SK-N-SH (cell line): ENCODE results near the gene DYNLL1. TPM values are rescaled to one million over a fixed set of nuclear protein-coding genes. Genes with fewer than 3 reads are reported as not detected.

ENCODE experiments used
- CTCF ChIA-PET: fragments of 300-600, 350-600 bp; formaldehyde crosslinking; extraction: SDS; loops from one replicate; lab custom pipeline; 2021; lab: Yijun Ruan, JAX
- POLR2A ChIA-PET: fragments of 350-600 bp; sonication (Branson Sonifier 250); formaldehyde crosslinking; extraction: SDS; loops from one replicate; lab custom pipeline; 2020; ENCODE audit warnings: antibody characterized with exemption, inconsistent platforms; lab: Yijun Ruan, JAX
- DNase-seq: peaks from one replicate; pipeline ENCODE4 v3.0.0; 2012
- H2AFZ ChIP-seq: fragments of 200-600 bp; sonication (generic); 2 replicates; pipeline ENCODE4 v1.8.1; 2016; ENCODE audit warnings: antibody characterized with exemption, mild to moderate bottlenecking, low read depth
- H3F3A ChIP-seq: fragments of 200-600 bp; sonication (generic); replicated peaks from 2 replicates; pipeline ENCODE3; 2016; ENCODE audit warnings: antibody characterized with exemption, mild to moderate bottlenecking; ENCODE audit not compliant: insufficient read depth
- H3K27ac ChIP-seq, 2 experiments: fragments of 200-500 bp in 1 of 2; fragments of 200-600 bp in 1 of 2; sonication (Bioruptor generic) in 1 of 2; sonication (generic), shearing (Covaris generic) in 1 of 2; 2 replicates each; pipeline versions ENCODE4 v1.5.1 to v1.6.1; 2014 to 2016; ENCODE audit warnings: low read depth in 2 of 2, inconsistent platforms in 1 of 2, low read length in 1 of 2, mild to moderate bottlenecking in 1 of 2, mixed read lengths in 1 of 2
- H3K27me3 ChIP-seq: fragments of 200-600 bp; sonication (generic), shearing (Covaris generic); 2 replicates; pipeline ENCODE4 v1.6.1; 2016; ENCODE audit warnings: mixed run types; ENCODE audit not compliant: insufficient read depth
- H3K36me3 ChIP-seq, 2 experiments: fragments of 200-500 bp in 1 of 2; fragments of 200-600 bp in 1 of 2; sonication (Bioruptor generic) in 1 of 2; sonication (generic) in 1 of 2; replicated peaks in 1 of 2; 2 replicates each; pipeline versions ENCODE3 to v1.5.1; 2014 to 2016; ENCODE audit warnings: low read length in 1 of 2, mild to moderate bottlenecking in 1 of 2; ENCODE audit not compliant: insufficient read depth in 2 of 2, control insufficient read depth in 1 of 2
- H3K4me1 ChIP-seq, 2 experiments: fragments of 200-500 bp in 1 of 2; fragments of 200-600 bp in 1 of 2; sonication (Bioruptor generic) in 1 of 2; sonication (generic), shearing (Covaris generic) in 1 of 2; 2 replicates each; pipeline versions ENCODE4 v1.5.1 to v1.6.1; 2014 to 2016; ENCODE audit warnings: low read depth in 1 of 2, low read length in 1 of 2, mixed run types in 1 of 2; ENCODE audit not compliant: insufficient read depth in 2 of 2, control insufficient read depth in 1 of 2
- H3K4me2 ChIP-seq: fragments of 200-600 bp; sonication (generic), shearing (Covaris generic); 2 replicates; pipeline ENCODE4 v1.6.1; 2017; ENCODE audit warnings: mixed run types
- H3K4me3 ChIP-seq, 2 experiments: fragments of 200-500 bp in 1 of 2; fragments of 200-600 bp in 1 of 2; sonication (Bioruptor generic) in 1 of 2; sonication (generic), shearing (Covaris generic) in 1 of 2; 2 replicates each; pipeline versions ENCODE4 v1.5.1 to v1.8.1; 2014 to 2016; ENCODE audit warnings: low read depth in 2 of 2, inconsistent platforms in 1 of 2, low read length in 1 of 2, mild to moderate bottlenecking in 1 of 2, mixed read lengths in 1 of 2, moderate library complexity in 1 of 2
- H3K79me2 ChIP-seq: fragments of 200-600 bp; sonication (generic); 2 replicates; pipeline ENCODE4 v1.8.1; 2017; ENCODE audit warnings: mild to moderate bottlenecking; ENCODE audit not compliant: insufficient read depth
- H3K9ac ChIP-seq: fragments of 200-600 bp; sonication (generic); 2 replicates; pipeline ENCODE4 v1.6.1; 2017; ENCODE audit warnings: mixed run types
- H3K9me2 ChIP-seq: fragments of 200-600 bp; sonication (generic); 2 replicates; pipeline ENCODE4 v1.6.1; 2017; ENCODE audit warnings: mixed run types
- H3K9me3 ChIP-seq: fragments of 200-600 bp; sonication (generic); 2 replicates; pipeline ENCODE4 v1.6.1; 2017; ENCODE audit warnings: mixed run types, mild to moderate bottlenecking, moderate library complexity
- H4K20me1 ChIP-seq: fragments of 200-600 bp; sonication (generic); 2 replicates; pipeline ENCODE4 v1.6.1; 2017; ENCODE audit warnings: mild to moderate bottlenecking, mixed run types; ENCODE audit not compliant: insufficient read depth
- CHD2 ChIP-seq: fragments of 150-350 bp; IDR thresholded peaks from 2 replicates; pipeline ENCODE4 v1.6.1; 2018; ENCODE audit warnings: low read length; ENCODE audit not compliant: partially characterized antibody
- EP300 ChIP-seq, 2 experiments: IDR thresholded peaks; 2 replicates each; pipeline versions ENCODE4 v1.4.0 to v1.6.1; 2012; ENCODE audit warnings: borderline replicate concordance in 1 of 2, low read depth in 1 of 2, low read length in 1 of 2
- FOXJ3 ChIP-seq: sonication (generic); formaldehyde crosslinking; IDR thresholded peaks from 2 replicates; pipeline ENCODE4 v1.5.1; 2020; ENCODE audit warnings: mild to moderate bottlenecking, missing genetic modification reagents
- GATA2 ChIP-seq: sonication (generic); formaldehyde crosslinking; IDR thresholded peaks from 2 replicates; pipeline ENCODE4 v1.5.0; 2020; ENCODE audit warnings: mild to moderate bottlenecking, missing genetic modification reagents
- JUND ChIP-seq: IDR thresholded peaks from 2 replicates; pipeline ENCODE4 v1.4.0; 2012
- MEF2A ChIP-seq: IDR thresholded peaks from 2 replicates; pipeline ENCODE4 v1.4.0; 2012; ENCODE audit warnings: low read depth, borderline replicate concordance
- MXI1 ChIP-seq: IDR thresholded peaks from 2 replicates; pipeline ENCODE4 v1.6.1; 2012; ENCODE audit warnings: mild to moderate bottlenecking, low read depth, low read length, improper control_type of control experiment
- NRF1 ChIP-seq: IDR thresholded peaks from 2 replicates; pipeline ENCODE4 v1.6.1; 2012; ENCODE audit warnings: low read depth, mild to moderate bottlenecking, low read length
- RCOR1 ChIP-seq: fragments of 150-350 bp; IDR thresholded peaks from 2 replicates; pipeline ENCODE4 v1.6.1; 2017; ENCODE audit warnings: antibody characterized with exemption, low read length
- SMC3 ChIP-seq: IDR thresholded peaks from 2 replicates; pipeline ENCODE4 v1.6.1; 2012; ENCODE audit warnings: low read depth, low read length, improper control_type of control experiment
- TCF12 ChIP-seq: IDR thresholded peaks from 2 replicates; pipeline ENCODE4 v1.4.0; 2012
- TEAD4 ChIP-seq: IDR thresholded peaks from 2 replicates; pipeline ENCODE4 v1.4.0; 2012; ENCODE audit warnings: mild to moderate bottlenecking, borderline replicate concordance; ENCODE audit not compliant: insufficient read depth
- YY1 ChIP-seq: IDR thresholded peaks from 2 replicates; pipeline ENCODE4 v1.4.0; 2012; ENCODE audit warnings: low read depth, mild to moderate bottlenecking
- WGBS: methylation state at CpG from one replicate; pipeline ENCODE4 v1.1.6; 2017; ENCODE audit warnings: low lambda C conversion rate; 5-methylcytosine and 5-hydroxymethylcytosine counted together
- polyA plus RNA-seq, 3 experiments: library from polyadenylated mRNA; depleted of rRNA; stranded (reverse); fragments of >200 nt; gene quantifications; 2 replicates each; pipeline ENCODE4 v1.2.3, GENCODE V29; 2012
- TF ChIP-seq, protein P1 (sequence below): IDR thresholded peaks from 2 replicates; pipeline ENCODE4 v1.4.0; 2012; ENCODE audit warnings: low read depth
- TF ChIP-seq, protein P2 (sequence below): IDR thresholded peaks from 2 replicates; pipeline ENCODE4; 2012
- TF ChIP-seq, protein P3 (sequence below): IDR thresholded peaks from 2 replicates; pipeline ENCODE4 v1.6.1; 2012; ENCODE audit warnings: mild to moderate bottlenecking, low read depth, low read length, moderate library complexity
- TF ChIP-seq, protein P4 (sequence below): fragments of 200-600 bp; sonication (generic); IDR thresholded peaks from 2 replicates; pipeline ENCODE4 v1.6.1; 2017; ENCODE audit warnings: antibody characterized with exemption, mild to moderate bottlenecking, moderate library complexity
- TF ChIP-seq, protein P5 (sequence below): IDR thresholded peaks from 2 replicates; pipeline ENCODE4 v1.4.0; 2012; ENCODE audit warnings: low read depth, borderline replicate concordance
- TF ChIP-seq, protein P6 (sequence below): fragments of 150-350 bp; IDR thresholded peaks from 2 replicates; pipeline ENCODE4 v1.6.1; 2017; ENCODE audit warnings: antibody characterized with exemption, low read length, low read depth, borderline replicate concordance

The DYNLL1 gene
- polyA plus RNA-seq, 1 of the 3 experiments (the other 2 are of a cell fraction) = 607 TPM

DNA sequence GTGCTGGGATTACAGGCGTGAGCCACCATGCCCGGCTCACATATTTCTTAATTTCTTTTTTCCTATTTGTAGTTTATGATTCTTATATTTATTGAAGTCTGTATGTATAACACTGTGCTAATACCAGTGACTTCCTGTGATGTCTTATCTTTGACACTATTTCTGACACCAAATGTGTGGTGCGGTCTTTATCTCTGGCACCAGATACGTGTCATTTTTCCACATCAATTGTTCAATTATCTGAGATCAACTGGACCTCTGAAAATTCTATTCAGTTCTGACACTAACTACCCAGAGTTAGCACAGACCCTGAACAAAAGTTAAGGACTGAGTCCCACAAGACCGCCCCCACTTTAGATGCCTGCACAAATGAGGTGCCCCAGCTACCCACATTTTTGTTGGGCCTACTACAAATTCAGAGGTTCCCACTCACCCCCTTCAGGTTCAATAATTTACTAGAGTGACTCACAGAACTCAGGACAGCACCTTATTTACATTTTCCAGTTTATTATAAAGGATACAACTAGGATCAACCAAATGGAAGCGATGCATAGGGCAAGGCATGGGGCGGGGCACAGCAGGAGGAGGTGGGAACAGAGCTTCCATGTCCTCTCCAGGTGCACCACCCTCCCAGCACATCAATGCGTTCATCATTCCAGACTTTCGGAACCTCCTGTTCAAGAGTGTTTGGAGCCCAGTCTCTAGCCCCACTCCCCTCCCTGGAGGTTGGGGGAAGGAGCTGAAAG lies 14.7 kb upstream of the DYNLL1 start:
- Histone ChIP-seq H3K79me2 (no peaks in the 10 kb centered on the region; the same call in 1 of the 2 replicates), H3K9me3 (no peaks in the 10 kb centered on the region), H3K9ac (no peak overlapping the region), H3K36me3 (no peaks in the 10 kb centered on the region), H3K4me3 (no peak overlapping the region), H3F3A (no peaks in the 10 kb centered on the region), H3K4me2 (no peak overlapping the region), H3K27ac (no peak overlapping the region), H3K9me2 (no peaks in the 10 kb centered on the region), H3K4me1 (peaks cover 0 to 1% of the 10 kb centered on the region in 2 experiments; a peak in 1 of 4 replicates), H2AFZ (no peak overlapping the region), H3K27me3 (no peaks in the 10 kb centered on the region), H4K20me1 (no peaks in the 10 kb centered on the region)
- 93% methylated on average over 9 of the region's 9 CpGs for WGBS
- no peak for DNase-seq
- ChIA-PET CTCF (interaction anchor here (2.5 kb wide), 1 partner anchor 11 kb away, joined by 7 read pairs; the partner anchor contains the start of gene SRSF9), POLR2A (no interaction called here)
- TF ChIP-seq JUND (no peak), EP300 (IDR thresholded peaks at IDR 0.05; ENCODE audit: borderline replicate concordance in 1 of 2, low read depth in 1 of 2, low read length in 1 of 2) (no peak), NRF1 (no peak), MEF2A (no peak), MXI1 (no peak), GATA2 (CRISPR knock-in tag) (no peak), YY1 (no peak), FOXJ3 (CRISPR knock-in tag) (no peak), TEAD4 (no peak), TCF12 (no peak), RCOR1 (no peak), CHD2 (no peak), SMC3 (no peak)
- TF ChIP-seq, protein P1, sequence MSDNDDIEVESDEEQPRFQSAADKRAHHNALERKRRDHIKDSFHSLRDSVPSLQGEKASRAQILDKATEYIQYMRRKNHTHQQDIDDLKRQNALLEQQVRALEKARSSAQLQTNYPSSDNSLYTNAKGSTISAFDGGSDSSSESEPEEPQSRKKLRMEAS = no peak
- TF ChIP-seq, protein P2, sequence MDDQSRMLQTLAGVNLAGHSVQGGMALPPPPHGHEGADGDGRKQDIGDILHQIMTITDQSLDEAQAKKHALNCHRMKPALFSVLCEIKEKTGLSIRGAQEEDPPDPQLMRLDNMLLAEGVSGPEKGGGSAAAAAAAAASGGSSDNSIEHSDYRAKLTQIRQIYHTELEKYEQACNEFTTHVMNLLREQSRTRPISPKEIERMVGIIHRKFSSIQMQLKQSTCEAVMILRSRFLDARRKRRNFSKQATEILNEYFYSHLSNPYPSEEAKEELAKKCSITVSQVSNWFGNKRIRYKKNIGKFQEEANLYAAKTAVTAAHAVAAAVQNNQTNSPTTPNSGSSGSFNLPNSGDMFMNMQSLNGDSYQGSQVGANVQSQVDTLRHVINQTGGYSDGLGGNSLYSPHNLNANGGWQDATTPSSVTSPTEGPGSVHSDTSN = no peak
- TF ChIP-seq, protein P3, sequence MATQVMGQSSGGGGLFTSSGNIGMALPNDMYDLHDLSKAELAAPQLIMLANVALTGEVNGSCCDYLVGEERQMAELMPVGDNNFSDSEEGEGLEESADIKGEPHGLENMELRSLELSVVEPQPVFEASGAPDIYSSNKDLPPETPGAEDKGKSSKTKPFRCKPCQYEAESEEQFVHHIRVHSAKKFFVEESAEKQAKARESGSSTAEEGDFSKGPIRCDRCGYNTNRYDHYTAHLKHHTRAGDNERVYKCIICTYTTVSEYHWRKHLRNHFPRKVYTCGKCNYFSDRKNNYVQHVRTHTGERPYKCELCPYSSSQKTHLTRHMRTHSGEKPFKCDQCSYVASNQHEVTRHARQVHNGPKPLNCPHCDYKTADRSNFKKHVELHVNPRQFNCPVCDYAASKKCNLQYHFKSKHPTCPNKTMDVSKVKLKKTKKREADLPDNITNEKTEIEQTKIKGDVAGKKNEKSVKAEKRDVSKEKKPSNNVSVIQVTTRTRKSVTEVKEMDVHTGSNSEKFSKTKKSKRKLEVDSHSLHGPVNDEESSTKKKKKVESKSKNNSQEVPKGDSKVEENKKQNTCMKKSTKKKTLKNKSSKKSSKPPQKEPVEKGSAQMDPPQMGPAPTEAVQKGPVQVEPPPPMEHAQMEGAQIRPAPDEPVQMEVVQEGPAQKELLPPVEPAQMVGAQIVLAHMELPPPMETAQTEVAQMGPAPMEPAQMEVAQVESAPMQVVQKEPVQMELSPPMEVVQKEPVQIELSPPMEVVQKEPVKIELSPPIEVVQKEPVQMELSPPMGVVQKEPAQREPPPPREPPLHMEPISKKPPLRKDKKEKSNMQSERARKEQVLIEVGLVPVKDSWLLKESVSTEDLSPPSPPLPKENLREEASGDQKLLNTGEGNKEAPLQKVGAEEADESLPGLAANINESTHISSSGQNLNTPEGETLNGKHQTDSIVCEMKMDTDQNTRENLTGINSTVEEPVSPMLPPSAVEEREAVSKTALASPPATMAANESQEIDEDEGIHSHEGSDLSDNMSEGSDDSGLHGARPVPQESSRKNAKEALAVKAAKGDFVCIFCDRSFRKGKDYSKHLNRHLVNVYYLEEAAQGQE = no peak
- TF ChIP-seq, protein P4, sequence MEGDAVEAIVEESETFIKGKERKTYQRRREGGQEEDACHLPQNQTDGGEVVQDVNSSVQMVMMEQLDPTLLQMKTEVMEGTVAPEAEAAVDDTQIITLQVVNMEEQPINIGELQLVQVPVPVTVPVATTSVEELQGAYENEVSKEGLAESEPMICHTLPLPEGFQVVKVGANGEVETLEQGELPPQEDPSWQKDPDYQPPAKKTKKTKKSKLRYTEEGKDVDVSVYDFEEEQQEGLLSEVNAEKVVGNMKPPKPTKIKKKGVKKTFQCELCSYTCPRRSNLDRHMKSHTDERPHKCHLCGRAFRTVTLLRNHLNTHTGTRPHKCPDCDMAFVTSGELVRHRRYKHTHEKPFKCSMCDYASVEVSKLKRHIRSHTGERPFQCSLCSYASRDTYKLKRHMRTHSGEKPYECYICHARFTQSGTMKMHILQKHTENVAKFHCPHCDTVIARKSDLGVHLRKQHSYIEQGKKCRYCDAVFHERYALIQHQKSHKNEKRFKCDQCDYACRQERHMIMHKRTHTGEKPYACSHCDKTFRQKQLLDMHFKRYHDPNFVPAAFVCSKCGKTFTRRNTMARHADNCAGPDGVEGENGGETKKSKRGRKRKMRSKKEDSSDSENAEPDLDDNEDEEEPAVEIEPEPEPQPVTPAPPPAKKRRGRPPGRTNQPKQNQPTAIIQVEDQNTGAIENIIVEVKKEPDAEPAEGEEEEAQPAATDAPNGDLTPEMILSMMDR = no peak
- TF ChIP-seq, protein P5, sequence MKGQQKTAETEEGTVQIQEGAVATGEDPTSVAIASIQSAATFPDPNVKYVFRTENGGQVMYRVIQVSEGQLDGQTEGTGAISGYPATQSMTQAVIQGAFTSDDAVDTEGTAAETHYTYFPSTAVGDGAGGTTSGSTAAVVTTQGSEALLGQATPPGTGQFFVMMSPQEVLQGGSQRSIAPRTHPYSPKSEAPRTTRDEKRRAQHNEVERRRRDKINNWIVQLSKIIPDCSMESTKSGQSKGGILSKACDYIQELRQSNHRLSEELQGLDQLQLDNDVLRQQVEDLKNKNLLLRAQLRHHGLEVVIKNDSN = no peak
- TF ChIP-seq, protein P6, sequence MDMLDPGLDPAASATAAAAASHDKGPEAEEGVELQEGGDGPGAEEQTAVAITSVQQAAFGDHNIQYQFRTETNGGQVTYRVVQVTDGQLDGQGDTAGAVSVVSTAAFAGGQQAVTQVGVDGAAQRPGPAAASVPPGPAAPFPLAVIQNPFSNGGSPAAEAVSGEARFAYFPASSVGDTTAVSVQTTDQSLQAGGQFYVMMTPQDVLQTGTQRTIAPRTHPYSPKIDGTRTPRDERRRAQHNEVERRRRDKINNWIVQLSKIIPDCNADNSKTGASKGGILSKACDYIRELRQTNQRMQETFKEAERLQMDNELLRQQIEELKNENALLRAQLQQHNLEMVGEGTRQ = no peak
